ENCODE data around the gene NHLRC3. TPM values are rescaled to one million over a fixed set of nuclear protein-coding genes. Genes with fewer than 3 reads are reported as not detected.
"Not testable (repeated sequence)": the region's sequence is repeated elsewhere in the genome, so short reads cannot be mapped to it uniquely, and the experiment has no call there.

Gene NHLRC3, protein sequence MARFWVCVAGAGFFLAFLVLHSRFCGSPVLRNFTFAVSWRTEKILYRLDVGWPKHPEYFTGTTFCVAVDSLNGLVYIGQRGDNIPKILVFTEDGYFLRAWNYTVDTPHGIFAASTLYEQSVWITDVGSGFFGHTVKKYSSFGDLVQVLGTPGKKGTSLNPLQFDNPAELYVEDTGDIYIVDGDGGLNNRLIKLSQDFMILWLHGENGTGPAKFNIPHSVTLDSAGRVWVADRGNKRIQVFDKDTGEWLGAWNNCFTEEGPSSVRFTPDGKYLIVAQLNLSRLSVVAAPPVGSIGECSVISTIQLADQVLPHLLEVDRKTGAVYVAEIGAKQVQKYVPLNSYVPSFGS
- 18.3 TPM for total RNA-seq

DNA sequence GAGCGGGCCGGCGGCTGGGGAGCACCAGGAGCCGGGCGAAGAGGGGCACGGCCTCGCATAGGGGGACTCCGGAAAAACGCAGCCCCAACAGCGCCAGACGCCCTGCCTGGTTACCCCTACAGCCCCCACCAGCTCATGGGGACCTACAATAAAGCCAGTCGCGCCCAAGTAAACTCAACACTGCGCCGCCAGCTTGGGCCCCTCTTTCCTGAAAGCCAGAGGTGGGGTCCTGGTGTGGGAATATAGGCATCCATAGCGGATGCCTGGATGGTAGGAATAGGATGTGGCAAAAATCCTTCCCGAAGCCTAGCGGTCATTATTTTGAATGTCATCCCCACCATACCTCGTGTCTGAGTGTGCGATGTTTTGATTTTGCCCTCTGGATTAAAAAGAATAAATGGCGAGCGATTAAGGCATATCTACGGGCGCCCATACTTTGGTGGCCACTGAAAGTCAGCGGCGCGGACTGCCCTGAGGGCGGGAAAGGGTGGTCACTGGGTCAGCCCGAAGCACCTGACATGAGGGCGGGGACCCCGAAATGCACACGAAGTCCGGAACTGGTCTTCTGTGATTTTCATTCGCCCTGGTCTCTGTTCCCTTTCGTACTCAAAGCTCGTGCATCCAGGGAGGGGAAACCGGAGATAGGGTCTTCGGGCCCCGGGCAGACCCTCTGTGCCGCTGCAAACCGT lies at the start of gene NHLRC3, which contains the start of gene PROSER1:
Gene NHLRC3, plus strand, starts transcription at position 577 of the 689 bp plus-strand sequence. CDS start 184 bp downstream, outside the sequence.
Gene PROSER1, minus strand, starts transcription at position 210 of the 689 bp plus-strand sequence. CDS start 847 bp downstream, outside the sequence.
- peak; percentile 67 to 98 (median 96) for DNase-seq (ENCODE audit: low read depth in 2 of 3, low spot score in 2 of 3)

DNA sequence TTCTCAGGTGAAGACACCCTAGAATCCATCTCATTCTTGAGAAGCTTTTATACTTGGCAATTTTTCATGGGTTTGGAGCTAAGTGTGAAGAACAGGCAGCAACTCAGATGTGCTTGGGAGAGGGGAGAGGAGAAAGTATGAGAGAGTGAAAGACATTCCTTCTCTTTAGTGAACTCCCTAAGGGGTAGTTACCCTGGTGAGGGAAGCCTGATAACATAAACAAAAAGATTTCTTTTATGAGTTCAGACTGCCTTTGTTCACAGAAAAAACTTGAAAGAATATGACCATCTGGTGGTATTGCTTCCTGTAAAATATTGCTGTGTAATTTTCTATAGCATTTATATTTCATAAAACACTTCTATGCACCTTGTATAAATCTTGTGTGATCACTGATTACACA lies 47.6 kb upstream of the NHLRC3 start, which contains the start of gene STOML3:
Gene STOML3, minus strand, starts transcription at position 139 of the 400 bp plus-strand sequence. Its CDS starts 110 bp downstream, at position 29.
- DNase-seq (ENCODE audit: low read depth in 2 of 3, low spot score in 2 of 3): peak in 1 of 3 donors; percentile 55

DNA sequence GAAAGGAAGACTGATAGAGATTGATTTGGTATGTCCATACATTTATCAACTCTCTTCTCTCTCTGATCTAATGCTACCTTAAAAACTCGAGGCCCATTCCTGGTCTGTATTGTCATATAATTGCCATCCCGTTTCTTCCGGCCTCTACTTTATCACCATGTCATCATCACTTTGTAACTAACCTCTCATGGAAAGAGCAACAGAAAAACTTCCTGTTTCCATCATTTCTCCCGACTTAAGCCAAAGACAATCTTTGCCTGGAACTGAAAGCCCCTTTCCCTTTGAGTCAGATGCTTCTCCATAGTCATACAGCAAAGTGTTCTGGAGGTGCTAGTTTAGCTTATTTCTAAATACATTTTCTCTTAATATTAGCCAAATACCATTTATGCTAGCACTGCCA lies 44.9 kb upstream of the NHLRC3 start:
- DNase-seq (ENCODE audit: low read depth in 2 of 3, low spot score in 2 of 3): no peak

DNA sequence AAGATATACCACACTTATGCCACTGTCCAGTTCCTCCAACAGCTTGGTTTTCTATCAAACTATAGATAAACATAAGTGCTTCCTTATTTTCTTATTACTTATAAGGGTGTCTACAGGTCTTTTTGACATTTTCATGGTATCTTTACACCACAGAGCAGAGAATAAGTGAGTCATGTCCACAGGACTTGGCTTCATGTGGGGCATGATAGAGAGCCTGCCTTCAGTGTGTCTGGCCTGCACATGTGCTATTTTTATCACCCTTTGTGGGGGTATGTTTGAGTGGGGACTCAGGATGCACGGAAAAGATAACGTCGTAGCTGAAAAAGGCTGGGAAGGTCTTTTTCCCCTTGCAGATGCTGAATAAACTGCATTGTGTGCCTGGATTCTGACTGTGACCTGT lies 39.5 kb upstream of the NHLRC3 start:
- DNase-seq (ENCODE audit: low read depth in 2 of 3, low spot score in 2 of 3): peak in 1 of 3 donors; percentile 4

DNA sequence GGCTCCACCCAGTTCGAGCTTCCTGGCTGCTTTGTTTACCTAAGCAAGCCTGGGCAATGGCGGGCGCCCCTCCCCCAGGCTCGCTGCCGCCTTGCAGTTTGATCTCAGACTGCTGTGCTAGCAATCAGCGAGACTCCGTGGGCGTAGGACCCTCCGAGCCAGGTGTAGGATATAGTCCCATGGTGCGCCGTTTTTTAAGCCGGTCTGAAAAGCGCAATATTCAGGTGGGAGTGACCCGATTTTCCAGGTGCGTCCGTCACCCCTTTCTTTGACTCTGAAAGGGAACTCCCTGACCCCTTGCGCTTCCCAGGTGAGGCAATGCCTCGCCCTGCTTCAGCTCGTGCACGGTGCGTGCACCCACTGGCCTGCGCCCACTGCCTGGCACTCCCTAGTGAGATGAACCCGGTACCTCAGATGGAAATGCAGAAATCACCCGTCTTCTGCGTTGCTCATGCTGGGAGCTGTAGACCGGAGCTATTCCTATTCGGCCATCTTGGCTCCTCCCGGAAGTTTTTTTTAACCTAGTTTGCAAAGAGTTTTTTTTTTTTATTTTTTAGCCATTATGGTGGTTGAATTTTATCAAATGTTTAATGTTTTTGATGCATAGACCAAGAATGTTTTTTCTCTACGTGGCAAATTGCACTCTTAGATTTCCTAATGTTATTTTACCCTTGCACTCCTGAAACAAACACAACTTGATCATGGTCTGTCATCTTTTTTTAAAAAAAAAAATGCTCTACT lies 31.7 kb upstream of the NHLRC3 start:
- DNase-seq (ENCODE audit: low read depth in 2 of 3, low spot score in 2 of 3): not testable (repeated sequence)

DNA sequence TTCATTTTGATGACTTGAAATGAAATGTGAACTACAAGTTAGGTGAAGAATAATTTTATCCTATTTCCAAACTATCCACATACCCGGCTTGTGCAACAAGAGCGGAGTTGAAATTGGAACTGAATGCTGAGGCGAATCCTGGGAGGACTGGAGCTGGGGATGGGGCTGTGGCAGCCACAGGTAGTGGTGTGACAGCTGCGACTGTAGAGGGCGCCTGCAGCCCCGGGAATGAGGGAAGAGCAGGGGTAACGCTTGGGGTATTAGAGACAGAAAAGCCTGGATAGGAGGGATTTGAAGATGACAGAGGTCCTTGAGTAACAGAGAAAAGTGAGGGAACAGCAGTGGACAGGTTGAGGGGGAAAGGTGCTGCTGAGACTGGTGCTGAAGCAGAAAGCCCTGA lies 25.6 kb upstream of the NHLRC3 start:
- DNase-seq (ENCODE audit: low read depth in 2 of 3, low spot score in 2 of 3): no peak

DNA sequence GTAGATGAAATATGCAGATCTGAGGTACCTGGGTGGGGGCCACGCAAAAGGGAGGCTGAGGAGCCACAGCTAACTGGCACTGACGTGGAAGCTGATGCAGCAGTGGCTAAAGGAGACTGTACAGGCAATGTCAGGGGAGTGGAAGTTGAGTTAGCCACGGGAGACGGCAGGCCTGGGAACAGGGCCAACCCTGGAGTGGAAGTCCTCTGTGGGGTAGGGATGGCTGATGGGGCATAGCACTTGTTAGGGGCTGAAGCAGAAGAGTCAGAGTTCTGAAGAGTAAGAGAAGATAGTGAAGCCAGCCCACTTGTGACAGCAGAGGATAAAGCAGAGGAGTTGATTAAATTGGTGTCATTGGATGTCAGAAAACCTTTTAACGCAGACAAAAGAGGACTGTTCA lies 24.8 kb upstream of the NHLRC3 start:
- no peak for DNase-seq (ENCODE audit: low read depth in 2 of 3, low spot score in 2 of 3)

DNA sequence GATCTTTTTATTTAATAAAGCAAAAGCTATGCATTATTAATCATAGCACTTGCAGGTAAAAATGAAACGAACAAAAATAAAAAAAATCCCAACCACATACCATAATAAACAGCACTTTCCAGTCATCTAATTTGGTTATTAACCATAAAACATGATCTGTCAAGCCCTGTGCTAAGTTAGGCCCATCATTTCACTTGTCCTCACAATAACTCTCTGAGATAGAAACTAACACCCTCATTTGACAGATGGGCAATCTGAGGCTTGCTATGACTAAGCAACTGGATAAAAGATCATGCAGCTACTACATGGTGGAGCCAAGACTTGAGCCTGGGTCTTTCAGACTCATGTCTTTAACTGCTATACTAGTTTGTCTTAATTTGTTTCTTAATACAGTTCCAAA lies 22.2 kb upstream of the NHLRC3 start:
- DNase-seq (ENCODE audit: low read depth in 2 of 3, low spot score in 2 of 3): no peak

DNA sequence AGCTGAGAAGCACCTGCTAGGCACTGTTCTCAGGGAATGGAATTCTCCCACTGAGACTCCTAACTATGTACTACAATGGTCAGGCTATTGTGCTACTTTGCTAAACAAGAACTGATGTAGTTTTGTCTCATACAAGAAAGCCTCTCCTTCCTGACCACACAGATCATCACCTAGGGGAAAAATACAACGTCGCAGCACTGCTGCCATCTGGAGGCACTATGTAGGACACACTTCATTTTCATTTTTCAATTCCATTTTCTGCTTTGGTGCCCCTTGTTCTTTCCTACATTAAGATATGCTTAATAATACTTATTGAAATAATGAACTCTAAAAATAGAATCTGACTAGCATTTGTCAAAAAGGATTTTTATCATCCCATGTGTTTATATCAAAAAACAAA lies 21.5 kb upstream of the NHLRC3 start:
- DNase-seq (ENCODE audit: low read depth in 2 of 3, low spot score in 2 of 3): peak in 1 of 3 donors; percentile 43

DNA sequence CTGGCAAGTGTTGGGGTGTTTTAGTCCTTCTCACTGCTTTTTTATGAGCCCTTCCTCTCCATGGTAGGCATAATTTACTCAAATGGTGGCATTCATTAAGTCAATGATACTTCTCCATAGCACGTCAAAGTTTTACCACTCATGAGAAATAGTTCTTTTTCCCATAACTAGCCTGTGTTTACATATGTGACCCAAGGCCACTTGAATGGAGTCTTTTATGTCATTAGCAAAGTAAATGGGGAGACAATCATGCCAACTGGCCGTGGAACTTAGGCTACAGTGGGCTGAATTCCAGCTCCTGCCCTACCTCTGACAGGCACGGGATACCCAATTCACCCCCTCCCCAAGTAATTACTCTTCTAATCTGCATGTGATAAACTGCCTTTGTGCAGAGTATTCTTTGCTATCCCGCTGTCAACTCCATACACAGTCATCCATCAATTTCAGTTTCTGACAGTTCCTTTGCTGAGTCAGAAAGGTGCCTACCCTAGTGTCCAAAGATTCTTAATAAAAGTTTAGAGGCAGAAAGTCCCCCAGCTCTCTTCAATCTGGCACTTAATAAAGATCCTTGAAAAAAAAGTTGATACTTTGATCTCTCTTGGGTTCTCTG lies 17.3 kb upstream of the NHLRC3 start:
- DNase-seq (ENCODE audit: low read depth in 2 of 3, low spot score in 2 of 3): no peak

DNA sequence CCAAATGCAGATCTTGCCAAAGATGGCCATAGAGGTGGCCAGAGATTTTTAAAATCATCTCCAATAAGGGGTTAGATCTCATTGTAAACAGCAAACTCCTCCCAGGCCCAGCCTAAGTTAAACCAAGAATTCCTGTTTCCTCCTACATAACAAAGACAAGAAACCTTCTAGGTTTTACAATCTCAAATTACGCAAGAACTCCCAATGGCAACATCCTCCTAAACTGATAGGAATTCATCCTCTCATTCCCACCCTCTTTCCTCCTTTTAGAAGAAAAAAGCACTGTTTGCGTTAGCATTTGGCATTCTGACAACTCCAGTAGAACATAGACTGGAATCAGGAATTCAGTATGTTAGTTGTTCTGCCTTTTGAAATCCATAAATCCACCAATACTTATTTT lies 14.9 kb upstream of the NHLRC3 start:
- DNase-seq (ENCODE audit: low read depth in 2 of 3, low spot score in 2 of 3): no peak

DNA sequence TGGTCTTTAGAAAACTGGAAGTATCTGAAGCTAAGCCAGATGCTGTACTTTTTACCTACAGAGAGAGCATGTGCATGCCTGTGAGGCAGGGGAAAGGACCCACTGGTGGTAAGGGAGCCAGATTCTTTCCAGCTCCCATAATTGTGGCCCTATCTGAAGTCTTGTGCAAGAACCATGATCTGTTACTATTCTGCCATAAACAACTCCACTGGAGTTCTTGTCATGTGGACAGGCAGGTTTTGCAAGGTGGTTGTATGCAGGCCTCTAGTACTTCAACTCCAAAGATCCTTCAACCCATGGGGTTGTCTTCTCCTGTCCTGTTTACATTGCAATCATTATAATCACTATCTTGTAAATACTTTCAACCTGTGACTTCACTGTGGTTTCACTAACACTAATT lies 14.5 kb upstream of the NHLRC3 start:
- no peak for DNase-seq (ENCODE audit: low read depth in 2 of 3, low spot score in 2 of 3)

DNA sequence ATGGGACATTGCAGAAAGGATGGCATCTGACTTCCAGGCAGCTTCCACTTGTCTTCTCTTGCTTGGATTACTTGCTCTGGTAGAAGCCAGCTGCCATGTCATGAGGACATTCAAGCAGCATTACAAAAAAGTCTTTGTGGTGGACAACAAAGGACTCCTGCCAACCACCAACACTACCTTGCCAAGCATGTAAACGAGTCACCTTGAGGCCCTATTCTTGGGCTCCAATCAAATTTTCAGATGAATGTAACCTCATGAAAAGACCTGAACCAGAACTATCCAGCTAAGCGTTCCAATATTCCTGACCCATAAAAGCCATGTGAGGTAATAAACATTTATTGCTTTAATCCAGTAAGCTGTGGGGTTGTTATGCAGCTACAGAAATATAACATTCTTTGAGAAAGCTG lies 12.8 kb upstream of the NHLRC3 start:
- DNase-seq (ENCODE audit: low read depth in 2 of 3, low spot score in 2 of 3): no peak

DNA sequence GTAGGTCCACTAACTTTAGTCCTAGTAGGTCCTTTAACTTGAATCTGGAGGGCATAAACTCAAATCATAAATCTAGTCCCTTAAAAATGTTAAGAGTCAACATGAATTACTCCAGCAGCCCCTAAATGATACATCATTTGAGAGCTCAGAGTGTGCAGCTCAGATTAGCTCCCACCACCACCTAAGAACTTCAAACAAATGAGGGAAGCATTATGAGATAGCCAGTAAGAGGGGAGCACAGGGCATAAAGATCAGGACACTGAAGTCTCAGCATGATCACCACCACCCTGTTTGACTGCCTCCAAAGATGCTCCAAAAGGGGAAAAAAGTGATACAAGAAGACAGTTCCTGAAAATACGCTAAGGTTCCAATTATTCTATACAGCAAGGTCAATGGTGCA lies 6.1 kb upstream of the NHLRC3 start:
- no peak for DNase-seq (ENCODE audit: low read depth in 2 of 3, low spot score in 2 of 3)

DNA sequence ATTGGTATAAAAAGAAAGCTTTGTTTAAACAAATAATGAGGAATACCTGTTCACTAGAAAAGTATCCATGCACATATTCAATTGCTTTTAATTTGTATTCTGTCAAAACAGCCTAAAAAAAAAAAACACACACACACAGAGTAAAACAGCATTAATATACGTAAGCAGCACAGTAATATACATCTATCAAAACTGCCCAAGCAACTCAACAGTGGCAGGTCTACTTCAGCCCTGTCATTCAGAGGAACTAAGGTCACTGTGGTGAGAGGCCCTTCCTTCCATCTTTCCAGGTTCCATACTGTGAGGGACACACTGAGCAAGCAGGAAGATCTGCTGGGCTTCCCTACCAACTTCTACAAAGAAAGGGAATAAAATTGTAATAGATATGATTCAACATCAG lies 4.2 kb upstream of the NHLRC3 start:
- DNase-seq (ENCODE audit: low read depth in 2 of 3, low spot score in 2 of 3): no peak

DNA sequence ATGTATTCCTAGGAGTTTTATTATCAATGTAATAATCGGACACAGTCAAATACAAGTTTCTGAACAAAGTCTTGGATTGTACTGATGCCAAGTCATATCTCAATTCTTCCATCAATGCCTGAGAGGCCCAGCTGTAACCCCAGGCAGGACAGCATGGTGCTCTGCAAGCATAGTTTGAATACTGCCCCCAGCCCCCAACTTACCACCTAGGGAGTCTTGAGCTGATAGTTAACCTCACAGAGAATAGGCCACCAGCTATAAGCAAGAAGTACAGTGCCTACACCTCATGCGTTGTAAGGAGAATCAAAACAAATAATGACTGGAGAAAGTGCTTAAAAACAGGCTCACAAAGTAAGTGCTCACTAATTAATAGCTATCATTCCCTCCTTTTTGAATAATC lies 3.1 kb upstream of the NHLRC3 start:
- DNase-seq (ENCODE audit: low read depth in 2 of 3, low spot score in 2 of 3): no peak

DNA sequence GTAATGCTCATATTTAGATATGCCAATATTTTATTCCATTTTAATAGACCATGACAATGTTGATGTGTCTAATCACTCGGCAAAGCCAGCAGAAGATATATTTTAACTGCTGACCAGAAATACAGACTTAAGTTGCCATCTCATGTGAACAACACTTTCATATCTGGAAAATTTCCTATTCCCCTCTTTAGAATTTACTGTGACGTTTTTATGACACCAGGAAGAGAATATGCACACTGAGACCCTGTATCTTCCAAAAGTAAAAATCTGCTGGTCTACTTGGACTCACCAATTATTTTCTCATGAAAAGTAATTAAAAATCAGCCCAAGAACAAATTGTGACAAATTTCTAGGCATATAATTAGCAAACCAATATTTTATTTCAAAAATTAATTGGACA lies 2.5 kb upstream of the NHLRC3 start:
- no peak for DNase-seq (ENCODE audit: low read depth in 2 of 3, low spot score in 2 of 3)

DNA sequence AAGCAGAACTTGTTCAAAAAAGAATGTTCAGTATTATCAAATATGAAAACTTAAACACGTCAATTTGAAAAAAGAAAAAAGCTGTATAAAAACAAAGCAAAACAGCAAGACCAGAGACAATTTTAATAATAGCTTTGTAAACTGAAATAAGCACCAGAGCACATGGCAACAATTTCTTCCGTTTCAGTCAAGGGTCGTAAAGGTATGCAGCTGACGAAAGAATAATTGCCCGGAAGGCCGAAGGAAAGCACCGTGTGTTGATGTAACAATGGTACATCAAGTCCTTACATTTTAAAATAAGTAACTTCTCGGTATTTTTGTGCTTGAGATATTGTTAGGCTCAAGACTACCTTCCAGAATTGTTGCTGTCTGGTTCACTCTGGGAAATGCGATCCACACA lies 2.0 kb upstream of the NHLRC3 start:
- DNase-seq (ENCODE audit: low read depth in 2 of 3, low spot score in 2 of 3): peak in 1 of 3 donors; percentile 35

DNA sequence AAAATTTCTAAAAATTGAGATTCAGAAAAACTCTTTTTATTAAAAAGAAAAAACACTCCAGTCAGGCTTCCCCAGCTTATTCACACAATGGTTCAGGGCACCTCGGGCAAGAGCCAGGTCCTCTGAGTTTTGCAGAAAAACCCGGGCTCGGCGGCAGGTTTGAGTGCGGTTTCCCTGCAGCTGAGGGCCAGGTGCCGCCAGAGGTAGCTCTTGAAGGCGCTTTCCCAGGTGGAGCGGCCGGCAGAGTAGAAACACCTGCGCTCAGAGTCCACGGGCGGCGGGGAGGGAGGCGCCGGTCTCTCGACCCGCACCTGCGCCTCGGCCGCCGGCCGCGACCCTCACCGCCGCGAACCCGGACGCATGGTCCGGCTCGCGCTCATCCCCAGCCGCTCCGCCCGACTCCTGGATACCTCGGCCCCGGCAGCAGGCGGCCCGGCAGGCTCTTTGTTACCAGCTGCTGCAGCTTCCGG lies 811 bp upstream of the NHLRC3 start:
- DNase-seq (ENCODE audit: low read depth in 2 of 3, low spot score in 2 of 3): peak in 1 of 3 donors; percentile 26

DNA sequence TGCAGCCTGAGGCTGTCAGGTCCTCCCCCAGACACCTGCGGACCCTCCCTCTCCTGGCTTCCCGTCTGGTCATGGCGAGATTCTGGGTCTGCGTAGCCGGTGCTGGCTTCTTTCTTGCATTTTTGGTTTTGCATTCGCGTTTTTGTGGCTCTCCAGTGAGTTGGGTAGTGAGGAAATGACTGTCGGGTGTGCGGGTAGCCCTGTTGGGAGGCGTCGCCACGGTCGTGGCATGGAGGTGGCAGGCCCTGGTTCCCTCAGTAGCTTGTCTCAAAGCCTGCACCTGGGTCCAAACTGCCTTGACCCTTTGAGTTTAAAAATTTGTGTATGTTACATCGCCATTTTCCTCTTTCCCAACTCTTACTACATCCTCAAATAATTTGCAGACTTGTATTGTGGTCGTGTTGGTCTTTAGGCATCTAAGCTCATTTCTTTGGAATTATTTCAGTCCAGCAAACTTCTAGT lies 344 bp downstream of the NHLRC3 start:
- peak in 1 of 3 donors; percentile 46 for DNase-seq (ENCODE audit: low read depth in 2 of 3, low spot score in 2 of 3)

DNA sequence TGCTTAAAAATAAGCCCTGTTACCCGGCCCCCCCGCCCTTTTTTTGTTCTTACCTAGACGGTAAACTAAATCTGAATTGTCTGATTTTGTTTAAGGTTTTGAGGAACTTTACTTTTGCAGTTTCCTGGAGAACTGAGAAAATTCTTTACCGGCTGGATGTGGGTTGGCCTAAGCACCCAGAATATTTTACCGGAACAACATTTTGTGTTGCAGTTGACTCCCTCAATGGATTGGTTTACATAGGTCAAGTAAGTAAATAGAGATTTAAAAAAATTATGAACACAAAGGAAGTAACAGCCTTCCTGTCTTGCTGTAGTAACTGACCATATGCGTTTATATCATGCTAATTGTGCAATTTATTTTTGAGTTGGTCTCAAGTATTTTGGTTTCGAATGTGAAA lies 785 bp downstream of the NHLRC3 start:
- no peak for DNase-seq (ENCODE audit: low read depth in 2 of 3, low spot score in 2 of 3)

Data from hematopoietic multipotent progenitor cell (in vitro differentiated cells).